NCI-H510A (cell line): Measurements from ENCODE around the gene GPC6.
A peak's percentile ranks its signal among the peaks of the same experiment; 100 is the strongest.

Experiments
- DNase-seq: peaks from one replicate; lab custom pipeline; 2025; lab: John Stamatoyannopoulos, UW

Gene GPC6

GRCh38 chr13:94170145-94170571, 943.6 kb downstream of the GPC6 start:
- no peak for DNase-seq

- no peak for DNase-seq
These were observed 945.8 kb downstream of the GPC6 start for GRCh38 chr13:94172416-94172815.

GRCh38 chr13:94173312-94173854, 946.8 kb downstream of the GPC6 start:
- DNase-seq: no peak

- DNase-seq: no peak
These were observed 947.4 kb downstream of the GPC6 start for GRCh38 chr13:94174009-94174408.

- DNase-seq: no peak
These were observed 948.5 kb downstream of the GPC6 start for GRCh38 chr13:94175076-94175475.

GRCh38 chr13:94176561-94176960, 950.0 kb downstream of the GPC6 start:
- no peak for DNase-seq

GRCh38 chr13:94177041-94177440, 950.4 kb downstream of the GPC6 start:
- no peak for DNase-seq

- DNase-seq: peak; percentile 59
These were observed 952.1 kb downstream of the GPC6 start for GRCh38 chr13:94178625-94179244.

- no peak for DNase-seq
These were observed 955.0 kb downstream of the GPC6 start for GRCh38 chr13:94181461-94182107.

- no peak for DNase-seq
These were observed 955.7 kb downstream of the GPC6 start for GRCh38 chr13:94182185-94182761.

- no peak for DNase-seq
These were observed 959.9 kb downstream of the GPC6 start for GRCh38 chr13:94186470-94186869.

- no peak for DNase-seq
These were observed 961.7 kb downstream of the GPC6 start for GRCh38 chr13:94188201-94188854.

- DNase-seq: no peak
These were observed 965.9 kb downstream of the GPC6 start for GRCh38 chr13:94192431-94192975.

- DNase-seq: no peak
These were observed 969.1 kb downstream of the GPC6 start for GRCh38 chr13:94195715-94196114.

GRCh38 chr13:94196413-94196812, 969.8 kb downstream of the GPC6 start:
- DNase-seq: no peak

GRCh38 chr13:94198681-94199080, 972.1 kb downstream of the GPC6 start:
- DNase-seq: no peak

GRCh38 chr13:94199135-94199534, 972.5 kb downstream of the GPC6 start:
- DNase-seq: no peak

- DNase-seq: no peak
These were observed 974.4 kb downstream of the GPC6 start for GRCh38 chr13:94201022-94201421.

- no peak for DNase-seq
These were observed 977.6 kb downstream of the GPC6 start for GRCh38 chr13:94204163-94204562.

GRCh38 chr13:94204946-94205345, 978.3 kb downstream of the GPC6 start:
- no peak for DNase-seq

- DNase-seq: no peak
These were observed 979.3 kb downstream of the GPC6 start for GRCh38 chr13:94205896-94206295.

- DNase-seq: no peak
These were observed 982.5 kb downstream of the GPC6 start for GRCh38 chr13:94209117-94209516.
